Uterus (tissue), 4 donors: ENCODE data around the gene RNF166. TPM values are rescaled to one million over a fixed set of nuclear protein-coding genes. Genes with fewer than 3 reads are reported as not detected.

Experiments
- DNase-seq, 2 donors: peaks; one replicate each; pipeline ENCODE4 v3.0.0-alpha.2; 2019 to 2020
- H3K27ac ChIP-seq, 2 donors: fragments of 200-600 bp; sonication (generic); 1 replicate in 1 of 2; 2 replicates in 1 of 2; pipeline ENCODE4 v1.5.1; 2016 to 2018
- H3K27me3 ChIP-seq, 2 donors: fragments of 200-600 bp; sonication (generic); one replicate each; pipeline ENCODE4 v1.5.1; 2018 to 2019; ENCODE audit warnings: control low read depth in 1 of 2
- H3K36me3 ChIP-seq, 2 donors: fragments of 200-600 bp; sonication (generic); one replicate each; pipeline ENCODE4 v1.5.1; 2019; ENCODE audit warnings: control low read depth in 1 of 2
- H3K4me1 ChIP-seq, 2 donors: fragments of 200-600 bp; sonication (generic); one replicate each; pipeline ENCODE4 v1.5.1; 2018 to 2019; ENCODE audit warnings: control low read depth in 1 of 2
- H3K4me3 ChIP-seq, 2 donors: fragments of 200-600 bp; sonication (generic); 1 replicate in 1 of 2; 2 replicates in 1 of 2; pipeline ENCODE4 v1.5.1; 2018 to 2019; ENCODE audit warnings: mild to moderate bottlenecking in 1 of 2
- H3K9me3 ChIP-seq, 2 donors: fragments of 200-600 bp; sonication (generic); one replicate each; pipeline ENCODE4 v1.5.1; 2019; ENCODE audit warnings: control low read depth in 1 of 2
- CTCF ChIP-seq, 4 experiments: fragments of 200-600 bp in 2 of 4; fragments of 450-650 bp in 2 of 4; sonication (generic) in 2 of 4; IDR thresholded peaks; one replicate each; pipeline ENCODE4 v1.5.1; 2016 to 2019; ENCODE audit warnings: antibody characterized with exemption in 4 of 4, mild to moderate bottlenecking in 2 of 4, moderate library complexity in 1 of 4
- POLR2A ChIP-seq, 2 donors: fragments of 450-650 bp; IDR thresholded peaks; one replicate each; pipeline ENCODE4 v1.6.1; 2016; ENCODE audit warnings: antibody characterized with exemption in 2 of 2, mild to moderate bottlenecking in 1 of 2, moderate library complexity in 1 of 2
- intact Hi-C: fragments of 100-400 bp; cut with DNase I; formaldehyde crosslinking; loops from one replicate; pipeline ENCODE4 v1.15.1; 2023; ENCODE audit warnings: low total_unique reads
- microRNA-seq: library from miRNA; unstranded; fragments of <30 nt; microRNA quantifications from one replicate; pipeline ENCODE4, GENCODE V29; 2016; ENCODE audit warnings: borderline microRNAs expressed, borderline replicate concordance
- total RNA-seq, 4 donors: library from RNA; depleted of rRNA in 3 of 4; stranded (reverse); fragments of >200 nt in 3 of 4; gene quantifications; one replicate each; pipeline versions ENCODE4 v1.1.0 to v1.2.4, GENCODE V29; 2014 to 2023
- donor health status: DM: yes; HTN: yes; CAD: no.

Gene RNF166
- total RNA-seq, 4 donors from 2014 or later: 14.2 to 33.2 (median 20.0) TPM

GRCh38 chr16:88647178-88648070 is 58.8 kb downstream of the RNF166 start:
- Histone ChIP-seq H3K27ac (no peak overlapping the region), H3K4me1 (no peaks in the 10 kb centered on the region), H3K4me3 (no peak overlapping the region), H3K9me3 (no peaks in the 10 kb centered on the region), H3K36me3 (no peaks in the 10 kb centered on the region), H3K27me3 (no peaks in the 10 kb centered on the region)
- TF ChIP-seq POLR2A (IDR thresholded peaks at IDR 0.05) (no peak), CTCF (IDR thresholded peaks at IDR 0.05) (no peak)
- intact Hi-C loops: no loop called here
- DNase-seq: no peak

Small RNA genes within 50 kb of the gene (microRNA-seq; reads per million reads assigned to microRNA genes)
- not detected for gene MIR4722

Other genes starting within 250 kb of the RNF166 start
- gene ZC3H18, start 136.0 kb downstream of the RNF166 start, total RNA-seq: 10 to 100 TPM in 2 of 4 donors, 1 to 10 TPM in 1, under 1 TPM in 1; 0.88 to 58.8 (median 9.5) TPM
- not detected for gene IL17C, start 67.8 kb downstream of the RNF166 start, total RNA-seq
- 10 to 100 TPM; 17.4 to 72.0 (median 38.3) TPM for gene CYBA, start 55.4 kb downstream of the RNF166 start, total RNA-seq
- 10 to 100 TPM in 2 of 4 donors, 1 to 10 TPM in 2; 2.4 to 22.1 (median 15.0) TPM for gene MVD, start 43.3 kb downstream of the RNF166 start, total RNA-seq
- under 1 TPM in 2 of 4 donors, not detected in 2; 0.14 to 0.43 TPM for gene SNAI3, start 19.9 kb downstream of the RNF166 start, total RNA-seq
- 10 to 100 TPM in 3 of 4 donors, under 1 TPM in 1; 0.88 to 20.3 (median 14.6) TPM for gene CTU2, start 95 bp upstream of the RNF166 start, total RNA-seq
- gene PIEZO1, start 78.8 kb upstream of the RNF166 start, total RNA-seq: 100 to 1,000 TPM in 2 of 4 donors, 10 to 100 TPM in 2; 62.3 to 161 (median 123) TPM
- gene CDT1, start 97.4 kb upstream of the RNF166 start, total RNA-seq: 1 to 10 TPM in 1 of 4 donors, under 1 TPM in 1, not detected in 2; 0.34 to 6.6 TPM
- gene APRT, start 105.5 kb upstream of the RNF166 start, total RNA-seq: 10 to 100 TPM; 32.5 to 82.2 (median 56.3) TPM
- gene GALNS, start 150.5 kb upstream of the RNF166 start, total RNA-seq: 10 to 100 TPM in 2 of 4 donors, 1 to 10 TPM in 2; 1.8 to 36.2 (median 16.4) TPM
- 100 to 1,000 TPM in 1 of 4 donors, 10 to 100 TPM in 3; 21.5 to 680 (median 70.6) TPM for gene TRAPPC2L, start 150.7 kb upstream of the RNF166 start, total RNA-seq
- gene PABPN1L, start 160.3 kb upstream of the RNF166 start, total RNA-seq: not detected